Astrocyte (in vitro differentiated cells and primary cell): ENCODE data around the gene CNOT6L.

Source experiments
- CTCF ChIP-seq: IDR thresholded peaks from 2 replicates; pipeline ENCODE4 v1.5.1; 2011; ENCODE audit warnings: low read depth, mild to moderate bottlenecking, inconsistent platforms, low read length, moderate library complexity; ENCODE audit not compliant: insufficient read depth
- EZH2 ChIP-seq: IDR thresholded peaks from 2 replicates; pipeline ENCODE4 v1.6.1; 2012; ENCODE audit warnings: mild to moderate bottlenecking, low read length, inconsistent platforms; ENCODE audit not compliant: insufficient read depth

DNA sequence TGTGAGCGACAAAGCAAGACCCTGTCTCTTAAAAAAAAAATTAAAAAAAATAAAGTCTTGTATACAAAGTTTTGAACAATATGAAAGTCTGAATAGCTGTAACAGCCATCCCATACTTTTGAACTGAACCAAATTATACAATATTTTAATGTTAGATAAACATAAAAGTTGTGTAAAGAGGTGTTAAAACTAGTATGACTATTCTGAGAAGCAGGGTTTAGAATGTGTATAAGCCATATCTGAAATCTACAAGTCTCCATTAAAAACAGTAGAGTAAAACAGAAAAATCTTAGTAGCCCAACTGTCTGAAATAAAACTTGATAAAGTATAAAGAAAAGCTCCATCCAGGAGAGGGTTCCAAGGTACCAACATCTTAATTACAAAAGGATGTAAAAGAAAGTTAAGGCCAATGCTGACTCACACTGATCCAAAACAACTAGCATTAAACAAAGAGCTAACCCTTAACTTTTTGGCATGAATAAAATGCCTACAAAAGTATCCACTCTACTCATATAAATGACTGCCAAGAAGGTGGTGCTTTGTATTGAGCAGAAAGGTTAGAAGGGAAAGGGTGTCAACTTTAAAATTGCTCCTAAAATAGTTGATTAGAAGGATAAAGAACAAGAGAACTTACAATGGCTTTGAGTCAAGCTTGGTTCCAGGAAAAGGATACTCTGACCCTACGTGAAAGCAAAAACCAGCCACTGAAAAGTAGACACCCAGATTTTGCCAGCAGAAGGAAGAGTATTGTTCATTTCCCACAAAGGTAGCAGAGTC is 18.5 kb downstream of the CNOT6L start:
- TF ChIP-seq EZH2 (no peak), CTCF (no peak)
